Superior temporal gyrus (tissue), 1 donor: ENCODE data around the gene TEX38.
A peak's percentile ranks its signal among the peaks of the same experiment; 100 is the strongest.
"Not testable (repeated sequence)": the region's sequence is repeated elsewhere in the genome, so short reads cannot be mapped to it uniquely, and the experiment has no call there.

Source experiments
- DNase-seq: peaks from one replicate; pipeline ENCODE4 v3.0.0-alpha.2; 2016; ENCODE audit errors: extremely low spot score

The TEX38 gene

DNA sequence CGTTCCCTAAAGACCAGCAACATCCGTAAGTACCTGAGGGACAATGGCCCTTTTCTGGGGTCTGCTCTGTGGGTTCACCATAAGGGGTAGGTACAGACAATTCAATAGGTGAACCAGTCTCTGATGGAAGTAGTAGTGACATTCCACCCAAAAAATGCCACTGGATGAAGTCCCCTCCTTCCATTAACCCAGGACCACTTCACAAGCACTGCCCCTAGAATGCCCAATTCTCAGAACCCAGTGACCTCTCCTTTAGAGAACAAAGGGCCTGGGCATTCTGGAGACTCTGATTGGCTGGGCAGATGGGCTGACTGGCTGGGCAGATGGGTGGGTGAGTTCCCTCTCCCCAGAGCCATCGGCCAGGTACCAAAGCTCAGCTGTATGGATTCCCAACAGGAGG, at the start of gene TEX38:
Gene TEX38, plus strand, starts transcription at position 301 of the 400 bp plus-strand sequence. Its CDS starts 81 bp downstream, at position 382.
- DNase-seq: no peak

DNA sequence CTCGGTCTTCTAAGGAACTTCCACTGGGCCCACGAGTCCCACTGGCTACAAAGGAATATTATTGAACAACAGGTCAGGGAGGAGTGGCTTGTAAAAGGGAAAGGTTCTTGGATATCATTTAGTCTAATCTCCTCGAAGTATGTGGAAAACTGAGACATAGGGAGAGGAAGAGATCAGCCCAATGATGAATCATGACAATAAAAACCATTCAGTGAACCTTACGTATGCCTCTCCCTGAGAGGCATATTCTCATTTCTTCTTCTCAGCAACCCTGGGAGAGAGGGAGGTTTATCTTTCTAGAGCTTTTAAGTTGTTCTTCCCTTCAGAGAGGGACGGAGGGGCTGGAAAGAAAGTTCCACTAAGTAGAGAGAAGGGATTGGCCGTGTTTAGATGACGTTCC, 49.7 kb upstream of the TEX38 start:
- no peak for DNase-seq

DNA sequence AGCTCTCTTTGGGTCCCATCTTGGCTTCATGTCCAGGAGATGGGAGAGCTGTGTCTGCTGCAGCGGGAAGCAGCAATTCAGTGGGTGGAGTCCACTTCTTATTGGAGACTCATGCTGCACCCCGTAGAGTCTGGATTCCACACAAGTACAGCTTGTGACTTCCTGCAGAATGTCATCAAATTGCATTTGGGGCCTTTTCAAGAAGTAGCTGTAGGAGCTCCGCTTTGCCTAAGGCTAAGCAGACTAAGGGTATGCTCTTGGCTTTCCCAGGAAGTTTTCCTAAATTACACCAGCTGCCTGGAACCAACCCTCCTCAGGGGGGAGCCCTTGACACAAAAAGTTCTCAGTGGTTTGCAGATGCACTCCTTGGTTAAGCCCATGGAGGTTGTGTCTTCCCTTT, 49.3 kb upstream of the TEX38 start:
- no peak for DNase-seq

DNA sequence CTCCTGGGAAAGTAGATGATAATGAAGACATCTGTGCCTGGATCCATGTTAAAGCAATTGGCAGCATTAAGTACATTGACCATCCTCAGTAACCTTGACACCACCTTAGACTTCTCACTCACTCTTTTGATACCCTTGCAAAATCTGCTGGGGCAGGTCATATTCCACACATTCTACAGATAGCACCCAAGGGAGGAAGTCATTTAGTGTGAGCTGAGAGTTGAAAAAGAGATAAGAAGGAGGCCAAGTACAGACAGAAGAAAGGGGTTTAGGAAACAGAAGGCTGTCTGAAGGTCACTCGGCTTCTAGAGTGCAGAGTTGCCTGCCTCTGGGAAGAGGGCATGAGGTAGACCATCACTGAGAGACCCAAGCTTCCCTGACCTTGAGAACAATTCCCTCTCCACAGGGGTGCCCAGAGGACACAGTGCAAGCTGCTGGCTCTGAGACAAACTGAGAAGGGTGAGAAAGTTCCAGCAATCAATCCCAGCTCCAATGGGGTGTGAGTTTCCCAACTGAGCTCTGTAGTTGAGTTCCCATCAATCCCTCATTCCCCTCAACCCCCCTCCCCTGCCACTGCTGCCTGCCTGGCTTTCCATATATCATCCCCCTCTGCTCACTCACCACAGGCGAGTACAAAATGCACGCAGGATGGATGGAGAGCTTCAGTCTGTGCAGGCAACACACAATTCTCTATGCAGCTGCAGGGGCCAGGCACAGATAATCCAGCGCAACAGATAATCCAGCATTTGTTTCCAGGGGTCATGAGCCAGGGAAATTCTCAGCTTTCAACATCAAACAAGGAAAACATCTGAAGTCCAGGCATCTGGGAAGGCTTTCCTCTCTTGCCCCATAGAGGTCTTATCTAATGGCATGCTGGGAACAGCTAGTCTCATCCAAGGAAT, 47.7 kb upstream of the TEX38 start:
- DNase-seq: no peak

DNA sequence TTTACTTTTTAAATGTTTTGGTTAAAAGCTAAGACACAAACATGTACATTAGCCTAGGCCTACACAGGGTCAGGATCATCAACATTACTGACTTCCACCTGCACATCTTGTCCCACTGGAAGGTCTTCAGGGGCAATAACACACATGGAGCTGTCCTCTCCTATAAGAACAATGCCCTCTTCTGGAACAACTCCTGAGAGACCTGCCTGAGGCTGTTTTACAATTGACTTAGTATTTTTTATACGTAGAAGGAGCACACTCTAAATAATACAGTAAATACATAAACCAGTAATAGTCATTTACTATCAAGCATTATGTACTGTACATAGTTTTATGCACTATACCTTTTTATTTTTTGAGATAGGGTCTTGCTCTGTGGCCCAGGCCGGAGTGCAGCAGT, 40.9 kb upstream of the TEX38 start:
- DNase-seq: no peak

DNA sequence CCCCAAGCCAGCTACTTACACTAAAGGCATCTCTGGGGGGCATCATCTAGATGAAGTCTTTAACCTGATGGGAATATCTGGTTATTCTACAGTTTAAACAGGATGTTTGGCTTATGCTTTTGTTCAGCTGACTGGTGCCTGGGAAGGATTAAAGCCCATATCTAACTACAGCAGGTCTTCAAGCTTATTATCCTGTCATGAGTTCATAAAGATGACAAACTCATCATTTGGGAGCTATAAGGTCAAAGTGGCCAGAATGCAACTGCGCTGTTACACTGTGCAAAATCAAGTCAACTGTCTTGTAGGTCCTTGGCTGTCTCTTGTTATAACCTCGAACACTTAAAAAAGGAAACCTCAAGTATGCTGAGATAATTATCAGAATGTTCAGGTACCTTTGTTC, 36.4 kb upstream of the TEX38 start:
- no peak for DNase-seq

DNA sequence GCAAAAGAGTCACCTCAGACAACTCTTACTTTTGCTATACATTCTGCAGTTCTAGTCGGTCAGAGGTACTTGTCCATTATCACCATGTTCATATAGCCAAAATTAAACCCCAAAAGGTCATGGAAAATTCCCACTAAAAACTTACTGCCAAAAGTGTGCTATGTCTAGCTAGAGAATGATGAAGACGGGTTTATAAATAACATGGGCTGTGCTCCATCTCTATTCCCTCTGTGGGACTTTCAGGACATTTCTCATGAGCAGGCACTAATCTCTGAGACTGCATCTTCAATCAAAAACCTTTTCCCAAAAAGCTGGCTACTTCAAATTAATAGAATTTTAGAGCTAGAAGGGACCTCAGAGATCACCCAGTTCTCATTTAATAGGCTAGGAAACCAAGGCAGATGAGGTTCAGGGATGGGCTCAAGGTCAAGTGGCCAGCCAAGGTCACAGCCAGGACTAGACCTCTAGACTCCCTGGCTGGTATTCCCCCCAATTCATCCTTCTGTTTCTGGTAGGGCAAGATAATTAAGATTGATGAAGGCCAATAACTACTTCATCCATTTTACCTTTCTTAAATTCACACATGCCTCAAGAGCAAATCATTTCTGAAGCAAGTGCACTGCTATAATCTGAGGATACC, 34.1 kb upstream of the TEX38 start:
- no peak for DNase-seq

DNA sequence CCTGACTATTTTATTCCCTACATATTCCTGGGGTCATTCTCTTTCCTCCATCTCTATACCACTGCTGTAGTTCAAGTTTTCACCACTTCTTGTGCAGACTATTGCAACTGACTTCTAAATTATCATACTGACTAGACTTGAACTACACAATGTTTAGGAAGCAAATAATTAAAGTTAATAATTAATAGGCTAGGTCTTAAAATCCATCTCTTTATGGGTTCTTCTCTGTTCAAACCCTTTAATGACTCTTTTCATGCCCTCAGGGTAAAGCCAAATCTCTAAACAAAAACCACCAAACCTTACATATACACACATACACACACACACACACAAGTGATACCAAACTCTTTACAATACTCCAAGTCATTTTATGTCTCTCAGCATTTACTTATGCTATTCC, 32.7 kb upstream of the TEX38 start:
- DNase-seq: no peak

DNA sequence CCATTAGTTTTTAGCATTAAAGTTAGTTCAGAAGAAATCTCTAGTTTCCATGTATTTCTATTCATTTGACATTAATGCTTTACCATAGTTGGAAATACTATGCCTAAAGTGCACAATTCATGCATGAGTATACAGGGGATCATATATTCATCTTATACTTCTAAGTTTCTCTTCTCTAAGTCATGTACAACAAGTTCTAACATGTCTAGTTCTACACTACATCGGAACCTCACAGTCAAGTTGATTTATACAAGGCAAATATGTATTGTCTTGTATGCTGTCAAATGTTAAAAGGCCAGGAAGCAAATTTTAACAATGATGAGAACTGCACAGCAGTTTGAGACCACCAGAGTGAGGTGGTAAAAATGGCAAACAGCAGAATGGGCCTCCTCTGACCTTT, 32.1 kb upstream of the TEX38 start:
- DNase-seq: no peak

DNA sequence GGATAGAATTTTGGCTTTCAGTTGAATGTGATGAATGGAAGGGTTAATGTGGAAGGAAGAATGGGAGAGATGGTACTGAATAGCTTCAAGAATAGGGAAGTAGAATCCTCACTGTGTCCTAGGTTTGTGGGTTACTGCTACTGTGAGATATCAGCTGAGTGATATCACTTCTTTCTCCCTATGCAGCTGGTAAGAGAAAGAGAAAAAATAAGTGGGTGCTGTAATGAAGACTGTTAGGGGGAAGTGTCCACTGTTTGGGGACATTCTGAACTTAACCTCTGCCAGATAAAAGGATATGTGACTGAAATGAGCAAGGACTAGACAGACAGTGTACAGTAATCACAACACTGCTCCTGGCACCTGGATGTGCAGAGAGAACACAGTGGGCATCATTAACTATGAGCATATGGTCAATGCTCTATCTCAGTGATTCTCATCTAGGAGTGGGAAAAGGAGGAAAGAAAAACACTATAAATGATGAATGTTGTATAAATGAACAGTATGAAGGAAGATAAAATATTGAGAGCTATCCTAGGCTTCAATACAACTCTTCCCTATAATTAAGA, 29.5 kb upstream of the TEX38 start:
- DNase-seq: no peak

DNA sequence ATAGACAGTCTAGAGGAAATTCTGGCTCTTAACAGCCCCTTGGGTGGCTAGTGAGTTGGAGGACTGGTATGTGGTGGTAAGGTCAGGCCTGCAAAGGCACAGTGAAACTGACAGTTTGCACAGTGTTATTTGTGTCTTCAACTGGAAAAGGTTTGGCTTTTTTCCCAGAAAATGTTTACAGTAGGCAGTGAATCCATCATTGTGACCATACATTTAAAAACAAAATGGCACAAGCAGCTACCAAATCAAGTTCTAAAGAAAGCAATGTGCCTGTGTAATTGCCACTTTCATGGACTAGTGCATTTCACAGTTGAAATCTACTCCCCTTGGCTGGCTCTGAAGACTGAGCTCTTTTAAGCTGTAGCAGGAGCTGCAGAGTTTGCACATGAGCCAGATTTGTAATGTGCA, 28.3 kb upstream of the TEX38 start:
- peak; percentile 40 for DNase-seq

DNA sequence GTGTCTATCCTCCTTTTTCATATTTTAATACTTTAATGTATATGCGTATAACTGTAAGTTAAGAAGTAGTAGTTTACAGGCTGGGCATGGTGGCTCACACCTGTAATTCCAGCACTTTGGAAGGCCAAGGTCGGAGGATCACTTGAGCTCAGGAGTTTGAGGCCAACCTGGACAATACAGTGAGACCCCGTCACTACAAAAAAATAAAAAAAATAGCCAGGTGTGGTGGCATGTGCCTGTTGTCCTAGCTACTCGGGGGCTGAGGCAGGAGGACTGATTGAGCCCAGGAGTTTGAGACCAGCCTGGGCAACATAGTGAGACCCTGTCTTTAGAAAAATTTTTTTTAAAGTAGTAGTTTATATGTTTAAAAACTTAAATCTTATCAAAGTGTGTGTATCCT, 25.8 kb upstream of the TEX38 start:
- no peak for DNase-seq

DNA sequence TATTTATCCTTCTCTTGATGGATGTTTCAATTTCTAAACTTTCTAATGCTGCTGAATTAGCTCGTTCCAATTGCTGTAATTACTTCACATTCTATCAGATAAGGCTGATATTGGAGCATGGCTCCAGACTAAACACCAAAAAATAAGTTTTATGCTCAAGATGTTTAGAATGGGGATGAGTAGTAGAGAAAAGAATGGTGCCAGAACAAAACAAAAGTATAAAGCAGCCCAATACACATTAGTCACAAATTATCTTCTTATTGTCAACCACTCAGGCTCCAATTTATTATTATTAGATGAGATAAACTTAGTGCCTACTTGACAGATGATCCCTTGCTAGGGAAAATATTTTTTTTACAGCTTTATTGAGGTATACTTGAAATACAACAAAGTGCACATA, 25.3 kb upstream of the TEX38 start:
- DNase-seq: no peak

DNA sequence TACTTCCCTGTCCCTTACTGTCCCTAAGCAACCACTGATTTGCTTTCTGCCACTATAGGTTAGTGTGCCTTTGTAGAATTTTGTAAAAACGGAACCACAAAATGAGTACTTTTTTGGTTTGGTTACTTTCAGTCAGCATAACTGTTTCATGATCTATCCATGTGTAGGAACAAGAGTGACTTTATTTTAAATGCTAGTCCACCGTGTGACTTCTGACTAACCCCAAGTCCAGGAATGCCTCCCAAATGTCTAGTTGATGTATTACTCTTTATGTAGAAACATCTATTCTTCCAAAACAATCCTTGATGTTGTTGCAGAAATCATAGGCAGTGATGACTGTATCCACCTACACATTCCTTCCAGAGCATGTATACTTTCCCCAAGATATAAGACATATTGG, 24.8 kb upstream of the TEX38 start:
- no peak for DNase-seq

DNA sequence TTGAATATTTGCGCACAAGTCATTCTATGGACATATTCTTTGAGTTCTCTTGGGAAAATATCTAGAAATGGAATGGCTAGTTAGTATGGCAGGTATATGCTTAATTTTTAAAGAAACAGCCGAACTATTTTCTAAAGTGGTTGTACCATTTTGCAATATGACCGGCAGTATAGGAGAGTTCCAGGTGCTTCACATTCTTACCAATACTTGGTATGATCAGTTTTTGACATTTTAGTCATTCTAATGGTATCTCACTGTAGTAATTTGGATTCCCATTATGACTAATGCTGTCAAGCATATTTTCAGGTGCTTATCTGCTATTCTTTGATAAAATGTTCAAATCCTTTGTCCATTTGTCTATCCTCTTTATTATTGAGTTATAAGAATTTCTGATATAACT, 24.0 kb upstream of the TEX38 start:
- DNase-seq: no peak

DNA sequence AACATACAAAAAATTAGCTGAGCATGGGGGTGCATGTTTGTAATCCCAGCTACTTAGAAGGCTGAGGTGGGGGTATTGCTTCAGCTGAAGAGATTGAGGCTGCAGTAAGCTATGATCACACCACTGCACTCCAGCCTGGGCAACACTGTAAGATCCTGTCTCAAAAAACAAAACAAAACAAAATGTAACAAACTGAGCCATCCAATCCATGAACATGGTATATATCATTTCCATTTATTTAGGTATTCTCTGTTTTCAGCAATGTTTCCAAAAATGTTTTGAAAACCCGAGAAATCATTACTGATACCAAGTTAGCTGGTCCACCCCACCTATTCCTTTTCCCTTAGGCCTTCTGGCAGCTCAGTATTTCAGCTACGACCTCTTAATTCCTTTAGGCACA, 21.9 kb upstream of the TEX38 start:
- no peak for DNase-seq

DNA sequence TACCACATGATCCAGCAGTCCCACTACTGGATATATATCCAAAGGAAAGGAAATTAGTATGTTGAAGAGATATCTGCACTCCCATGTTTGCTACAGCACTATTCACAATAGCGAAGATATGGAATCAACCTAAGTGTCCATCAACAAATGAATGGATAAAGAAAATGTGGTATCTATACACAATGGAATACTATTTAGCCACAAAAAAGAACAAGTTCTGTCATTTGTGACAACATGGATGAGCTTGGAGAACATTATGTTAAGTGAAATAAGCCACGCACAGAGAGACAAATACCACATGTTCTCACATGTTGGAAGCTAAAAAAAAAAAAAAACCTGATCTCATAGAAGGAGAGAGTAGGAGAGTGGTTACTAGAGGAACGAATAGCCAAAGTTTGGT, 21.2 kb upstream of the TEX38 start:
- DNase-seq: no peak

DNA sequence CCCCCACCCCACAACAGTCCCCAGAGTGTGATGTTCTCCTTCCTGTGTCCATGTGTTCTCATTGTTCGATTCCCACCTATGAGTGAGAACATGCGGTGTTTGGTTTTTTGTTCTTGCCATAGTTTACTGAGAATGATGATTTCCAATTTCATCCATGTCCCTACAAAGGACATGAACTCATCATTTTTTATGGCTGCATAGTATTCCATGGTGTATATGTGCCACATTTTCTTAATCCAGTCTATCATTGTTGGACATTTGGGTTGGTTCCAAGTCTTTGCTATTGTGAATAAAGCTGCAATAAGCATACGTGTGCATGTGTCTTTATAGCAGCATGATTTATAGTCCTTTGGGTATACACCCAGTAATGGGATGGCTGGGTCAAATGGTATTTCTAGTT, 20.5 kb upstream of the TEX38 start:
- DNase-seq: not testable (repeated sequence)

DNA sequence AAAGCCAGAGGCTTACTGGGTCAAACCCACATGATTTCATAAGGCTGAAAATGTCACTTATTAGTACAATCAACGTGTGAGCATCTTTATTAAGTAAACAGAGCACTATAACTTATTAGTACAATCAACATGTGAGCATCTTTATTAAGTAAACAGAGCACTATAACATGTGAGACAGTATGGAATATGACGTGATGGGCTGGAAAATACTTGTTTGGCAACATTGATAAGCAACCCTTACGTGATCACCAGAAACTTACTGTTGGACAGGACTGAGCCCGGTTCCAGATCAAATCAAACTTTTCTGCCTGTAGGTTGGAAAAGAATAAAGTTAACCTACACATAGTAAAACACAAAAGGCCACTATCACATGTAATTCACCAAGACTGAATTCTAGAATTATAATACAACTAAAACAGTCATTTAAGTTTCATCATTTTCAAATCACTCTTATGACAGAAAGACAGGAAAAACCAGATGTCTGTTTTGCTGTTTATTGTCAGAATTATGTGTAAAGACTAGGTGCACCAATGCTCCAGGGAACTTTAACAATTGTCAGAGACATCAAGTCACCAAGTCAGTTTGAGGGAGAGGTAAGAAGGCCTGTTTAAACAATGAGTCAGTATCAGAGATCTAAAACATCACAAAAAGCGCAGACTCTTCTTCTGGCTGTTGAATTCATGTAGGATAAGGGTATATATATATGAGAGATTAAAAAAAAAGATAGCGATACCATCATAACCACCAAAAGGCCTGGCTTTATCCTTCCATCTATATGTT, 19.1 kb upstream of the TEX38 start:
- no peak for DNase-seq

DNA sequence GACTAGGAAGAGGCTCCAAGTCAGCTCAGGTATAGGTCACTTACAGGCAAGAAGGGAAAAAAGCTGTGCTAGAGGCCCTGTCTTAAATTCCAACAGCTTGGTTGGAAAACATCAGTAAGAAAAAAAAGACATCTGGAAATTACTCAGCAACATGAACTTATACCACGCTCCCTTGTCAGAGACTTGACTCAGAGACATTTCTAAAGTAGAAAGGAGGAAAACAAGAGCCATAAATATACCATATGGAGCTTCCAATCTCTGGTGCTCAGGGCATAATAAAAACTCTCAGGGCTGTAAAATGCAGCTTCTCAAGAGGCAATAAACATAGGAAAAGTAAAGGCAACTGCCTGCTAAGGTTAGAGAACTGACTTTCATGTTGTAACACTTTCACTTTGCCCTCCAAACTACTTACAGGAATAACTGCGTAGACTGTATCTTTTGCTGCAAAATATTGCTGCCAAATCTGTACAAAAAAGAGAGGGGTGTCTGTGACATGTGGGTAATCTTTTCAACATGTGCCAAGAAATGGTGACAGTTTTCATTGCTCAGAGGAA, 18.2 kb upstream of the TEX38 start:
- DNase-seq: no peak

DNA sequence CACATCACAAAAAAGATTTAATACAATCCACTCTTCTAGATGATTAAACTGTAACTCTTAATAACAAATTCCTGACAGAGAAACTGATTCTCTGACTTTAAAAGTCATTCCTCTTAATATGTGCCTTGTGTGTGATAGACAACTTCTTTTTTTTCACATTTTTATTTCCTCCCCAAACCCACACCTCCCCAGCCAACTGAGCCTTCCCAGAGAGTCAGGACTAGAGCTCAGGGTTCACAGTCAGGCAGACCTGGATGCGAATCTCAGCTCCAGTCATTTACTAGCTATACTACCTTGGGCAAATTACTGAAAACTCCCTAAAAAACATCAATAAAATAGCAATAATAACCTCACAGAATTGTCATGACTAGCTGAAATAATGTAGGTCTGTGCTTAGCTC, 17.6 kb upstream of the TEX38 start:
- no peak for DNase-seq

DNA sequence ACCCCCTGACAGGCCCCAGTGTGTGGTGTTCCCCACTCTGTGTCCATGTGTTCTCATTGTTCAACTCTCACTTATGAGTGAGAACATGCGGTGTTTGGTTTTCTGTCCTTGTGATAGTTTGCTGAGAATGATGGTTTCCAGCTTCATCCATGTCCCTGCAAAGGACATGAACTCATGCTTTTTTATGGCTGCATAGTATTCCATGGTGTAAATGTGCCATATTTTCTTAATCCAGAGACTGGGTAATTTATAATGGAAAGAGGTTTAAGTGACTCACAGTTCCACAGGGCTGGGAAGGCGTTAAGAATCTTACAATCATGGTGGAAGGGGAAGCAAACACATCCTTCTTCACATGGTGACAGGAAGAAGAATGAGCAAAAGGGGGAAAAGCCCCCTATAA, 17.0 kb upstream of the TEX38 start:
- DNase-seq: not testable (repeated sequence)
